ENCODE data around the gene COMP.

The COMP gene

DNA sequence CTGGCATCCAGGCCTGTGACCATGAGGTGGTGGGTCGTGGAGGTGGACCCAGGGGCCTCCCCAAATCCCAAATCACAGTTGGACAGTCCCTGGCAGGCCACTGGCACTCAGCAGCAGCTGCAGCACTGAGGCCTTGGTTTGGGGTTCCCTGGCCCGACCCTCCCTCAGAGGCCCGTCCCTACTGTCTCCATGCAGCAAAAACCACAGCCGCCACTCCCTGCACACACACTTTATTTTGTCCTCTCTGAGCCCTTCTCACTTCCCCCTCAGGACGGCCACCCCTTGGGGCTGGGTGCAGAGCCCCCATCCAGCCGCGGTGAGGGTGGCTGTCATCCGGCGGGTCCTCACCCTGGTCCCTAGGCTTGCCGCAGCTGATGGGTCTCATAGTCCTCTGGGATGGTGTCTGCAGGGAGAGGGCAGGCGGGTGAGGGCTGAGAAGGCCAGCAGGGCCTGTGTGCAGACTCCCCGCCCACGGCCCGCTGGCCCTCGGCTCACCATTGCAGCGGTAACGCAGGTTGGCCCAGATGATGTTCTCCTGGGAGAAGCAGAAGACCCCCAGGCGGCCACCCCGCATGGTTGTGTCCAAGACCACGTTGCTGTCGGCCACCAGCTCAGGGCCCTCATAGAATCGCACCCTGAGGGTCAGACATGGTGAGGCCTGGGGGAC, 8.4 kb downstream of the COMP start:
- no peak for DNase-seq (ENCODE audit: low spot score)

- no peak for DNase-seq (ENCODE audit: low spot score)
Measured at GRCh38 chr19:18781885-18782527, 9.1 kb downstream of the COMP start.

DNA sequence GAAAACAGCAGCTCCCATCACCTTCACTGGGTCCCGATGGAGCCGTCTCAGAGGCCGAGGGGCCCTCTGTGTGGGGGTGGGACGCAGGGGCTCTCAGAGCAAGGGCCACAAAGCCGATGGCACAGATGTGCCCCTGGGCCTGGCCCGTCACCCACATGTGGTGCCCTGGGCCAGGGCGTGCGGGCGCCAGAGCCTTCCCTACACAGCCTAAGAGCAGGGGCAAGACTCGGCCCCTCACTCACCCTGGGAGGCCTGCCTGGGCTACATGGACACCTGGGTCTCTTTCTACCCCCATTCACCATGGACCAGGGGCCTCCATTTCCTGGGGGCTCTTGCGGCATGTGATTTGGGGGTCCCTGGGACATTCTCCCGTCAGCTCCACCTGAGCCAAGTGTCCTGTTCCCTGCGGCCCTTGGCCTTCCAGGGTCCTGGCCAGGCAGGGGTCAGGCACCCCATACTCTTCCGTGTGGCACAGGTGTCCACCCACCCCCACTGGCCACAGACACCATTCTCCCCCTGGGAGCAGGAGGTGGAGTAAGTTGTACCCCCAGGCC, 10.0 kb downstream of the COMP start:
- no peak for DNase-seq (ENCODE audit: low spot score)

GRCh38 chr19:18780631-18781030, 10.5 kb downstream of the COMP start:
- no peak for DNase-seq (ENCODE audit: low spot score)

DNA sequence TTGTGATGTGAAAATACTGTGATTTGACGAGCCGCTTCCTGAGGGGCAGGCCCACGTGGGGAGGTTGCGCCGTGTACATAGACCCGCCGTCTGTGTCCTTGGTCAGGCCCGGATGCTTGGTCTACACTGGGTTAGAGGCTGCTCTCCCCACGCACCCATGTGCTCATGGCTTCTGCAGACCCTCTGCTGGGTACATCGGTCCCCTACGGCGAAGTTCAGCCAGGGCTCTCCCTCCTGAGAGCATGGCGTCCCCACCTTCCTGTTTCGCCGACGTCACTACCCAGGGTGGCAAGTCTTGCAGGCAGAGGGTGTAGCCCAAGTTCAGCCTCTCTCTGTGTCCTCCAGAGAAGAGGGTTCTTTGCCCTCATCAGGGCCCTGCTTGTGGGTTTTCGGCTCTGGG, 11.0 kb downstream of the COMP start:
- DNase-seq (ENCODE audit: low spot score), result no peak

DNA sequence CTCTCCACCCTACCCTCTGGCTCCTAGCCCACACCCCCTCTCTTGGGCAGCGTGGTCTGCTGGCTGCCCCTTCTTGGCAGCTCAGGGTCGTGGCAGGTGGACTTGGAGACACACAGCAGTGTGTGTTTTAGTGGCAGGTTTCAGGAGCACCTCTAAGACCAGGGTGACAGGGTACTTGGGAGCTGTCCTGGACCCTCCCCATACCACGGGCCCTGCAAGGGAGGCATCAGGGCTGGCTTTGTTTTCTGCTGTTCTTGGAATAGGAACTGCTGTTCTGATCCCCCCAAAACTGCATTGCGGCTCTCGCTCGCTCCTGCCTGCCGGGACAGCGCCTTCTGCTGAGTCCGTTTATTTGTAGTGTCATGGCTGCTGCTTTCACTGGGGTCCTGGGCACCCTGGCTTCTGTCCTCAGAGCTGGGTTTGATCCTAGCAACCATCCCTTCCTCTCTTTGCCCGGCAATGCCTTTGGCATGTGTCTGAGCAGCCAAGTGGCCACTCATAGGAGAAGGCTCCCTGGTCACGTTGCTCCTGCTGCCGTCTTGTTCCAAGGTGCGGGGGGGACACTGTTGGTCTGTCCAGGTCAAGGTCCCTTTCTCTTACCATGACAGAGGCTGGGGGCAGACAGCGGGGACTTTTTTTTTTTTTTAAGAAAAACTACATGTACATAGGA, 12.1 kb downstream of the COMP start:
- DNase-seq (ENCODE audit: low spot score), result no peak

- no peak for DNase-seq (ENCODE audit: low spot score)
Measured at GRCh38 chr19:18778076-18778389, 13.1 kb downstream of the COMP start.

- DNase-seq (ENCODE audit: low spot score), result no peak
Measured at GRCh38 chr19:18777301-18778075, 13.6 kb downstream of the COMP start.

DNA sequence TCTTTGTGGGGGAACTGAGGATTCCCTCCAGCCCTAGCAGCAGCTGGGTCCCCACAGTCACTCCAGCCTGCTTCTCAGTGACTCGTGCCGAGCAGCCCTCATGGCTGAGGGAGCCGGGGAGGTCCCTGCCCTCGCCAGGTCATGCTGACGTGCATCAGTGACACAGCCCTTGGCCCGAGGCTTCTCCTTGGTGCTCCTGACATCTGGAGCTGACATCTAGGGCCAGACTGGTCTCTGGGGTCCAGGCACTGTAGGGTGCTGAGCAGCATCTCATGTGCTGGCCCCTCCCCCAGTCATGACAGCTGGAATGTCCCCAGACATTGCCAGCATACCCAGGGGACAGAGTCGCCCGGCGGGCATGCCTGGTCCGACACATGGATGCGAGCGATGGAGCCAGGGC, 14.4 kb downstream of the COMP start:
- DNase-seq (ENCODE audit: low spot score), result no peak

DNA sequence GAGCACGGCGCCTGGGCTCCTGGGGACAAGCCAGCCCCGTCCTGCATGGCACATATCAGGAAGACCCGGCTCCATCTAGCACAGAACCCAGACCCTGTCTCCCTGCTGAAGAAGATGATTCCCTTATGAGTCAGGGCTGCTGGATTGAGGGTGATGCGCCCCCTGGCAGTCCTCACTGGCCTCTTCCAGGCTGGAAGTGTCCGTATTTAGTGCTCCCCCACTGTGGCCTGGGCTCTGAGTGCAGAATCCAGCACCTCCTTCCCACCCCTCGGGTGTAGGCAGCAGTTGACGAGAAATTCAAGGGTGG, 14.9 kb downstream of the COMP start:
- DNase-seq (ENCODE audit: low spot score), result no peak

GRCh38 chr19:18775586-18776287, 15.4 kb downstream of the COMP start:
- no peak for DNase-seq (ENCODE audit: low spot score)

DNA sequence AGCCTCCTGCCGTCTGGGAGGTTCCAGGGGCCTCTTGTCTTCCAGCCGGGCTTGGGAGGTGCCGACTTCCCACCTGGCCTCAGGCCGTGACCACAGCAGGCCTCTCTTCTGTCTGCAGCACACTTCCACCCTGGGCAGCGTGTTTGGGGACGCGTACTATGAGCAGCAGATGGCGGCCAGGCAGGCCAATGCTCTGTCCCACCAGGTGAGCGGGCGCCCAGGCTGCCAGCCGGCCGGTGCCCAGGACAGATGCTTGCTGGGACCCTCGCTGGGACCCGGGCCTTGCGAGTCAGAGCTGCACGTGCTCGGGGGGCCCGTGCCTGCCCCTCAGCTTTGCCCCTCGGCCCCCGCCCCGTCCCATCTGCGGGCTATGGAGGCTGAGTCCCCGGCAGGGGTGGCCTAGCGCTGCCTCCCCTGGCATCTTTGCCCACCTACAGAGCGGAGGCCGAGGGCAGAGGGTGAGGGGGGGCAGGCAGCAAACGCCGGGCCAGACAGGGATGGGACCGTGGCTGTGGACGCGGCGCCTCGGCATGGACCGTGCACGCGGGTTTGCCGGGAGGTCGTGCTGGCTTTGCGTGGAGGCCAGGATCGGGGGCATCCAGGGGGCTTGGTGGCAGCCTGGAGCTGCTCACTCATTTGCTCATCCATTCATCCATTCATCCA, 16.2 kb downstream of the COMP start:
- DNase-seq (ENCODE audit: low spot score), result no peak

- no peak for DNase-seq (ENCODE audit: low spot score)
Measured at GRCh38 chr19:18774107-18774506, 17.0 kb downstream of the COMP start.

GRCh38 chr19:18773682-18774081, 17.4 kb downstream of the COMP start:
- no peak for DNase-seq (ENCODE audit: low spot score)

- no peak for DNase-seq (ENCODE audit: low spot score)
Measured at GRCh38 chr19:18772620-18773587, 18.2 kb downstream of the COMP start.

DNA sequence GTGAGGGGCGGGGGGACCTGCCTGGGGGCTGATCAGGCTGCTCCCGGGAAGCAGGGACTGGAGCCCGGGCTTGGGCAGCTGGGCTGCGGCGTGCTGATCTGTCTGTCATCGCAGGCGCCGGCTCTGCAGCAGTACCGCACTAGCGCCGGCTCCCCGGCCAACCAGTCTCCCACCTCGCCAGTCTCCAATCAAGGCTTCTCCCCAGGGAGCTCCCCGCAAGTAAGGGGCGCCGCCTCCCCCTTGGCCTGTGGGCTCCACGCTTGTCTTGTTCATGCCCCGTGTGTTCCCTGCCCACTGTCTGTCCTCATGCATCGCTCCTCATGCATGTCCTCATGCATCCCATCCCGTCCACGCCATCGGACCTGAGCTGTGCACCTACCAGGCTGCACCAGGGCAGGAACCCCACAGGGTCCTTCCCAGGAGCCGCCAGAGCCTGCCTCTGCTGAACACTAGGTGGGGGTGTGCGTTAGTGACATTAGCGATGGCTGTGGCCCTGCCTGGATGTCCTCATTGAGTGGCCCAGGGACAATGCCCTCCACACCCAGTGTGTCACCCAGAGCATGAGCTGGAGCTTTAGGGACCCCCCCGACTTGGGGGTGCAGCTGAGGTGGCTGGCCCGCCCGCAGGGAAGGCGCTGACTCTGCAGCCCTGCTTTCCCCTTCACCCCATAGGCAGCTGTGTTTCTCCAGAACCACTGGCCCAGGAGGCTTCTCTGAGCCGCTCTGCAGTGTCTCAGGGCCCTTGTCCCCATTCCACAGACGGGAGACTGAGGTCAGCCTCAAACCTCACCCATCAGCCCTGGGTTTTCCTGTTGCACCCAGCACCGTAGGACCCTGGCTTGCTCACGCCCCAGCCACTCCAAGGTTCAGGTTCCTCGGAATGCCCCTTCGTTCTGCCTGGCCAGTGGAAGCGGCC, 19.5 kb downstream of the COMP start:
- DNase-seq (ENCODE audit: low spot score), result no peak

- DNase-seq (ENCODE audit: low spot score), result no peak
Measured at GRCh38 chr19:18770663-18771327, 20.3 kb downstream of the COMP start.

GRCh38 chr19:18769989-18770528, 21.0 kb downstream of the COMP start:
- no peak for DNase-seq (ENCODE audit: low spot score)

All from Ammon's horn (tissue), 1 donor.